ENCODE measurements around the gene BACE2. TPM values are rescaled to one million over a fixed set of nuclear protein-coding genes. Genes with fewer than 3 reads are reported as not detected.
"Not testable (repeated sequence)": the region's sequence is repeated elsewhere in the genome, so short reads cannot be mapped to it uniquely, and the experiment has no call there.

BACE2 gene
- total RNA-seq, 2 experiments from 2014 or later, result 0.79 to 2.4 TPM

GRCh38 chr21:41249476-41249875, 81.5 kb downstream of the BACE2 start:
- H3K4me1 Mint-ChIP-seq, result no peaks in the 10 kb centered on the region
- CTCF ChIA-PET, result no interaction called here
- DNase-seq, result no peak
- no peaks in the 10 kb centered on the region for H3K9me3 Mint-ChIP-seq (ENCODE audit: low read depth)
- ATAC-seq, result no peak
- H3K27ac Mint-ChIP-seq, result no peak overlapping the region
- no peaks in the 10 kb centered on the region for H3K27me3 Mint-ChIP-seq
- H3K36me3 Mint-ChIP-seq, result no peaks in the 10 kb centered on the region
- H3K4me3 Mint-ChIP-seq, result no peak overlapping the region

GRCh38 chr21:41250519-41250918, 82.6 kb downstream of the BACE2 start:
- no peaks in the 10 kb centered on the region for H3K36me3 Mint-ChIP-seq
- H3K27ac Mint-ChIP-seq, result no peak overlapping the region
- ATAC-seq (no peak), DNase-seq (no peak)
- peaks cover 2% of the 10 kb centered on the region for H3K27me3 Mint-ChIP-seq
- CTCF ChIA-PET, result no interaction called here
- H3K4me3 Mint-ChIP-seq, result no peak overlapping the region
- no peaks in the 10 kb centered on the region for H3K9me3 Mint-ChIP-seq (ENCODE audit: low read depth)
- no peaks in the 10 kb centered on the region for H3K4me1 Mint-ChIP-seq

GRCh38 chr21:41251961-41252642, 84.1 kb downstream of the BACE2 start:
- Mint-ChIP-seq H3K4me1 (no peaks in the 10 kb centered on the region), H3K36me3 (no peaks in the 10 kb centered on the region), H3K4me3 (no peak overlapping the region), H3K9me3 (ENCODE audit: low read depth) (no peaks in the 10 kb centered on the region), H3K27me3 (peaks cover 2% of the 10 kb centered on the region), H3K27ac (no peak overlapping the region)
- ATAC-seq (no peak), DNase-seq (no peak)
- CTCF ChIA-PET, result no interaction called here

GRCh38 chr21:41254090-41254700, 86.2 kb downstream of the BACE2 start:
- Mint-ChIP-seq H3K36me3 (no peaks in the 10 kb centered on the region), H3K4me3 (no peak overlapping the region), H3K27ac (no peak overlapping the region), H3K9me3 (ENCODE audit: low read depth) (no peaks in the 10 kb centered on the region), H3K4me1 (no peaks in the 10 kb centered on the region), H3K27me3 (peaks cover 2% of the 10 kb centered on the region)
- ATAC-seq (no peak), DNase-seq (no peak)
- CTCF ChIA-PET, result no interaction called here

GRCh38 chr21:41255190-41255589, 87.2 kb downstream of the BACE2 start:
- no peaks in the 10 kb centered on the region for H3K9me3 Mint-ChIP-seq (ENCODE audit: low read depth)
- H3K4me3 Mint-ChIP-seq, result no peak overlapping the region
- H3K27me3 Mint-ChIP-seq, result peaks cover 2% of the 10 kb centered on the region
- H3K4me1 Mint-ChIP-seq, result no peaks in the 10 kb centered on the region
- ATAC-seq (no peak), DNase-seq (no peak)
- no peaks in the 10 kb centered on the region for H3K36me3 Mint-ChIP-seq
- no peak overlapping the region for H3K27ac Mint-ChIP-seq
- CTCF ChIA-PET, result no interaction called here

- H3K27ac Mint-ChIP-seq; H3K4me3 Mint-ChIP-seq; H3K27me3 Mint-ChIP-seq; H3K4me1 Mint-ChIP-seq; H3K36me3 Mint-ChIP-seq; DNase-seq; H3K9me3 Mint-ChIP-seq (ENCODE audit: low read depth); ATAC-seq; CTCF ChIA-PET: not testable (repeated sequence)
These were observed 88.3 kb downstream of the BACE2 start for GRCh38 chr21:41256231-41256630.

GRCh38 chr21:41256771-41257702, 89.1 kb downstream of the BACE2 start:
- Mint-ChIP-seq H3K4me3 (no peak overlapping the region), H3K27me3 (peaks cover 8% of the 10 kb centered on the region), H3K4me1 (no peaks in the 10 kb centered on the region), H3K9me3 (ENCODE audit: low read depth) (no peaks in the 10 kb centered on the region), H3K27ac (no peak overlapping the region), H3K36me3 (no peaks in the 10 kb centered on the region)
- CTCF ChIA-PET, result no interaction called here
- ATAC-seq, result no peak
- DNase-seq, result no peak

- peaks cover 16% of the 10 kb centered on the region for H3K27me3 Mint-ChIP-seq
- ATAC-seq (no peak), DNase-seq (no peak)
- CTCF ChIA-PET, result no interaction called here
- no peaks in the 10 kb centered on the region for H3K9me3 Mint-ChIP-seq (ENCODE audit: low read depth)
- H3K36me3 Mint-ChIP-seq, result no peaks in the 10 kb centered on the region
- H3K4me3 Mint-ChIP-seq, result no peak overlapping the region
- no peak overlapping the region for H3K27ac Mint-ChIP-seq
- no peaks in the 10 kb centered on the region for H3K4me1 Mint-ChIP-seq
These were observed 90.7 kb downstream of the BACE2 start for GRCh38 chr21:41258617-41259016.

- Mint-ChIP-seq H3K27ac (no peak overlapping the region), H3K9me3 (ENCODE audit: low read depth) (no peaks in the 10 kb centered on the region), H3K36me3 (no peaks in the 10 kb centered on the region), H3K27me3 (peaks cover 24% of the 10 kb centered on the region), H3K4me1 (no peaks in the 10 kb centered on the region), H3K4me3 (no peak overlapping the region)
- ATAC-seq (no peak), DNase-seq (no peak)
- CTCF ChIA-PET, result no interaction called here
These were observed 92.5 kb downstream of the BACE2 start for GRCh38 chr21:41260428-41260827.

- Mint-ChIP-seq H3K4me3 (no peak overlapping the region), H3K36me3 (no peaks in the 10 kb centered on the region), H3K27me3 (peaks cover 28% of the 10 kb centered on the region), H3K27ac (no peak overlapping the region), H3K9me3 (ENCODE audit: low read depth) (no peaks in the 10 kb centered on the region), H3K4me1 (no peaks in the 10 kb centered on the region)
- CTCF ChIA-PET, result interaction anchor here (3.5 kb wide), 1 partner anchor 16 kb away, joined by 10 read pairs; no protein-coding TSS in a partner anchor
- DNase-seq (no peak), ATAC-seq (no peak)
These were observed 99.4 kb downstream of the BACE2 start for GRCh38 chr21:41267346-41267745.

- Mint-ChIP-seq H3K27ac (no peak overlapping the region), H3K9me3 (ENCODE audit: low read depth) (no peaks in the 10 kb centered on the region), H3K4me1 (no peaks in the 10 kb centered on the region), H3K27me3 (peaks cover 22% of the 10 kb centered on the region), H3K36me3 (no peaks in the 10 kb centered on the region), H3K4me3 (no peak overlapping the region)
- CTCF ChIA-PET, result interaction anchor here (3.5 kb wide), 1 partner anchor 14 kb away, joined by 10 read pairs; no protein-coding TSS in a partner anchor
- ATAC-seq (no peak), DNase-seq (no peak)
These were observed 101.6 kb downstream of the BACE2 start for GRCh38 chr21:41269535-41269934.

- Mint-ChIP-seq H3K36me3 (no peaks in the 10 kb centered on the region), H3K4me1 (no peaks in the 10 kb centered on the region), H3K4me3 (no peak overlapping the region), H3K27ac (no peak overlapping the region), H3K27me3 (peaks cover 24% of the 10 kb centered on the region), H3K9me3 (ENCODE audit: low read depth) (no peaks in the 10 kb centered on the region)
- ATAC-seq (no peak), DNase-seq (no peak)
- CTCF ChIA-PET, result no interaction called here
These were observed 109.2 kb downstream of the BACE2 start for GRCh38 chr21:41277196-41277595.

GRCh38 chr21:41277846-41278245, 109.9 kb downstream of the BACE2 start:
- DNase-seq (no peak), ATAC-seq (no peak)
- Mint-ChIP-seq H3K9me3 (ENCODE audit: low read depth) (no peaks in the 10 kb centered on the region), H3K4me1 (no peaks in the 10 kb centered on the region), H3K27ac (no peak overlapping the region), H3K27me3 (peaks cover 25% of the 10 kb centered on the region), H3K4me3 (no peak overlapping the region), H3K36me3 (no peaks in the 10 kb centered on the region)
- CTCF ChIA-PET, result no interaction called here

Measured in activated CD8-positive, alpha-beta memory T cell treated with anti-CD3 and anti-CD28 coated beads, Interleukin-2, amount 10 ng/mL, durations not matched to agents 7 days and 5 days (primary cell).